Activated naive CD4-positive, alpha-beta T cell treated with anti-CD3 and anti-CD28 coated beads for 36 hours (primary cell): ENCODE measurements around the gene LRP3. TPM values are rescaled to one million over a fixed set of nuclear protein-coding genes. Genes with fewer than 3 reads are reported as not detected.

Experiments used
- CTCF ChIA-PET: fragments of 350-600 bp; sonication (Branson Sonifier 250); formaldehyde crosslinking; loops from one replicate; lab custom pipeline; 2021; ENCODE audit warnings: antibody characterized with exemption; lab: Charles Lee
- DNase-seq: peaks from one replicate; pipeline ENCODE4 v3.0.0-alpha.2; 2020
- H3K27ac Mint-ChIP-seq: one replicate; pipeline ENCODE4 v1.8.0; 2021; ENCODE audit warnings: mild to moderate bottlenecking, mixed read lengths
- H3K27me3 Mint-ChIP-seq: one replicate; pipeline ENCODE4 v1.8.0; 2021; ENCODE audit warnings: low read depth, mixed read lengths
- H3K36me3 Mint-ChIP-seq: one replicate; pipeline ENCODE4 v1.8.0; 2021; ENCODE audit warnings: low read depth, mixed read lengths
- H3K4me1 Mint-ChIP-seq: one replicate; pipeline ENCODE4 v1.8.0; 2021; ENCODE audit warnings: low read depth, mixed read lengths
- H3K4me3 Mint-ChIP-seq: one replicate; pipeline ENCODE4 v1.8.0; 2021; ENCODE audit warnings: mild to moderate bottlenecking, moderate library complexity, mixed read lengths
- H3K9me3 Mint-ChIP-seq: one replicate; pipeline ENCODE4 v1.8.0; 2021; ENCODE audit warnings: mixed read lengths
- intact Hi-C: fragments of 100-400 bp; cut with micrococcal nuclease; formaldehyde crosslinking; loops from one replicate; pipeline ENCODE4 v1.15.1; 2023
- total RNA-seq, 2 experiments: library from RNA; stranded (reverse); gene quantifications; one replicate each; pipeline ENCODE4 v1.2.3, GENCODE V29; 2021

LRP3 gene
- total RNA-seq, 2 experiments from 2014 or later, result 0.76 to 0.84 TPM

DNA sequence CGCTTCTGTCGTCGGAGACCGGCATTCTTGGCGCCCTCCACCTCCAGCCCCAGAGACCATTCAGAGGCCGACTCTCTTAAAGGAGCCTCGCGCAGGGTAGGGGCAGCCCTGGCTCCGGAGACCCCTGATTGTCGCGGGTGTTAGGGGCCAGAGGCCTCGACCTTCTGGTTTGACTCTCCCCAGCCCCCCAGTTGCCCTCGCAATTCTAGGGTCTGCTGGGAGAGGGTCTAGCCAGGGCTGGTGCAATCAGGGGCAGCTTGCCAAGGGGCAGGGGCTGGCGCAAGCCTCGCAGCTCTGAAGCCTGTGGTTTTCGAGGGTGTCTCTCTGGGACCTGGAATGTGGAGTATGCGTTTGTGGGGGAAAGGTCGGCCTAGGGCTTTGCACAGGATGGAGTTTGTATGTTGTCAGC is 33.1 kb downstream of the LRP3 start:
- H3K36me3 Mint-ChIP-seq, result peaks cover 6% of the 10 kb centered on the region
- H3K4me1 Mint-ChIP-seq, result peaks cover 10% of the 10 kb centered on the region
- no peak for DNase-seq
- H3K27ac Mint-ChIP-seq, result no peak overlapping the region
- H3K9me3 Mint-ChIP-seq, result peaks cover 14% of the 10 kb centered on the region
- intact Hi-C loops, result loop anchor here (5.0 kb wide), 1 partner anchor 85 kb away; no protein-coding TSS in a partner anchor
- H3K4me3 Mint-ChIP-seq, result peak overlapping the region; percentile 41
- CTCF ChIA-PET, result interaction anchor here (0.6 kb wide), 1 partner anchor 182 kb away, joined by 3 read pairs; no protein-coding TSS in a partner anchor
- H3K27me3 Mint-ChIP-seq, result peaks cover 63% of the 10 kb centered on the region

DNA sequence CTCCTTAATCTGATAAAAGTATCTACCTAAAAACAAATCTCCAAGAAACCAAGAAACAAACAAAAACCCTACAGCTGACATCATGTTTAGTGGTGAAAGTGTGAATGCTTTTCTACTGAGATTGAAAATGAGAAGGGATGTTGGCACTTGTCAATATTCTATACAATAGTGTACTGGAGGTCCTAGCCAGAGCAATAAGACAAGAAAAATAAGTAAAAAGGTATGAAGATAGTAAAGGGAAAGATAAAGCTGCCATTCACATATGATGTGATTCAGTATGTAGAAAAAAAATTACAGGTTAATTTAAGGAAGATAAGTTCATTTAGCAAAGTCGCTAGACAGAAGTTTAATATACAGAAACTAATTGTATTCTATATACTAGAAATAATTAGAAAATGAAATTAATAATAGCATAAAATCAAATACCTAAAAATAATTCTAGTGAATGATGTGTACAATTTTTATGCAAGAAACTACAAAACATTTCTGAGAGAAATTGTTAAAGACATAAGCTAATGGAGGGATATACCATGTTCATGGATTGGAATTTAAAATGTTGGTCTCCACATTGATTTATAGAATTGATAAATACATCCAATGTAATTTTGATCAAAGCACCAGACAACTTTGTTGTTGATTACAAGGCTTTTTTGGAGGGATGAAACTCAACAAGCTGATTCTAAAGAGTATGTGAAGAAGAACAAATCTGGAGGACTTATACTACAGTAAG is 33.9 kb downstream of the LRP3 start:
- no peak overlapping the region for H3K27ac Mint-ChIP-seq

DNA sequence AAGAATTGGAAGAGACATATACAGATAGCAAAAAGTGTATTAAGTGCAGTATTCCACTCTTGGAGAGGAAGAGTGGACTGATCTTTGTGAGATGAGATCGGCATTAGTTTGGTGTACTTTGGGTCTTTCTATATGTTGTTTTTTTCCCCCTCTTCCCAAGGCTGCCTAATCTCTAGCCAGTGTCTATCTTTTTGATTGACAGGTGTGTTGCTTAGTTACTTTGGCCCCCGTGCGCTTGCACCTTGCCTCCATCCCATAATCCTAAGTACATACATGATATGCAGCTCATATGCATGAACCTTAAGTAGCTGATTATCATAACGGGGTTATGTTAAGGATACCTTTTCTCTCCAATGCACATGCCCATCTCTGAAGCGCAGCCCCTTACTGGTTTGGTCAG is 35.8 kb downstream of the LRP3 start:
- Mint-ChIP-seq H3K27ac (no peak overlapping the region), H3K4me3 (no peak overlapping the region), H3K27me3 (peaks cover 45% of the 10 kb centered on the region), H3K4me1 (peaks cover 9% of the 10 kb centered on the region), H3K36me3 (peaks cover 6% of the 10 kb centered on the region), H3K9me3 (peaks cover 14% of the 10 kb centered on the region)
- no peak for DNase-seq
- CTCF ChIA-PET, result no interaction called here
- intact Hi-C loops, result loop anchor here (5.0 kb wide), 1 partner anchor 88 kb away; no protein-coding TSS in a partner anchor

More for the DNA sequence above, 33.9 kb downstream of the LRP3 start:
- H3K36me3 Mint-ChIP-seq, result peaks cover 6% of the 10 kb centered on the region
- CTCF ChIA-PET, result interaction anchor here (0.6 to 0.7 kb wide), 2 partner anchors 42 to 182 kb away, joined by 3 read pairs; no protein-coding TSS in a partner anchor
- peaks cover 10% of the 10 kb centered on the region for H3K4me1 Mint-ChIP-seq
- peaks cover 56% of the 10 kb centered on the region for H3K27me3 Mint-ChIP-seq
- no peak for DNase-seq
- H3K9me3 Mint-ChIP-seq, result peaks cover 14% of the 10 kb centered on the region
- intact Hi-C loops, result loop anchor here (5.0 kb wide), 1 partner anchor 86 kb away; no protein-coding TSS in a partner anchor
- no peak overlapping the region for H3K4me3 Mint-ChIP-seq

DNA sequence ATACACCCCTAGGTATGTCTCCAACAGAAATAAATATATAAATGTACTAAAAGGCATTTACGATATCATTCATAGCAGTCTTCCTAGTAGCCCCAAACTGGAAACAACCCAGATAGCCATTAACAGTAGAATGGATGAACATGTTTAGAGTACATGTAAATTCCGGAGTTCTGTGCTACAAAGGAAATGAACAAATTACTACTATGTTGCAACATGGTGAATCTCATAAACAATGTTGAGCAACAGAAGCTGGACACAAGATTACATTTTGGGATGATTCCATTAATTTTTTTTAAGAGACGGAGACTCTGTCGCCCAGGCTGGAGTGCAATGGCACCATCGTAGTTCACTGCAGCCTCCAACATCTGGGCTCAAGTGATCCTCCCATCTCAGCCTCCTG is 37.4 kb downstream of the LRP3 start:
- Mint-ChIP-seq H3K36me3 (peaks cover 6% of the 10 kb centered on the region), H3K9me3 (peaks cover 14% of the 10 kb centered on the region), H3K27me3 (peaks cover 37% of the 10 kb centered on the region), H3K4me3 (no peak overlapping the region), H3K4me1 (peaks cover under 1% of the 10 kb centered on the region), H3K27ac (no peak overlapping the region)
- intact Hi-C loops, result no loop called here
- no peak for DNase-seq
- CTCF ChIA-PET, result no interaction called here

DNA sequence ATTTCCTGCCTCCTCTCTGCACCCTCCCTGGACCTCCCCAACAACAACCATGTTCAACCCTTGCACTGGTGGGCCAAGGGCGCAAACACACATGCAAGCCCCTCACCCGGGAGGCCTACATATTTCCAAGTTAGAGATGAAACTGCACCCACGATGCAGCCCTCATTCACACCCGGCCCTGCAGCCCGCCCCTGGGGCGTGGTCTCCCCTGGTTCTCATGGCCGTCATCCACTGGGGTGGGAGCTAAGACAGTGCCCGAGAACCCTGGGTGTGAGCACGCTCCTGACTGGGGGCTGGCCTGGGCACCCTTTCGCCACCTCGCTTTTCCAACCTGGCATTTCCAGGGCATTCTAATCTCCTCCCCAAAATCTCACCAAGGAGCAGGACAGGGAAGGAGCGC is 38.5 kb downstream of the LRP3 start:
- Mint-ChIP-seq H3K27me3 (peaks cover 29% of the 10 kb centered on the region), H3K4me3 (no peak overlapping the region), H3K27ac (no peak overlapping the region), H3K9me3 (peaks cover 10% of the 10 kb centered on the region), H3K36me3 (peaks cover 3% of the 10 kb centered on the region), H3K4me1 (no peaks in the 10 kb centered on the region)
- CTCF ChIA-PET, result no interaction called here
- DNase-seq, result no peak
- intact Hi-C loops, result no loop called here

DNA sequence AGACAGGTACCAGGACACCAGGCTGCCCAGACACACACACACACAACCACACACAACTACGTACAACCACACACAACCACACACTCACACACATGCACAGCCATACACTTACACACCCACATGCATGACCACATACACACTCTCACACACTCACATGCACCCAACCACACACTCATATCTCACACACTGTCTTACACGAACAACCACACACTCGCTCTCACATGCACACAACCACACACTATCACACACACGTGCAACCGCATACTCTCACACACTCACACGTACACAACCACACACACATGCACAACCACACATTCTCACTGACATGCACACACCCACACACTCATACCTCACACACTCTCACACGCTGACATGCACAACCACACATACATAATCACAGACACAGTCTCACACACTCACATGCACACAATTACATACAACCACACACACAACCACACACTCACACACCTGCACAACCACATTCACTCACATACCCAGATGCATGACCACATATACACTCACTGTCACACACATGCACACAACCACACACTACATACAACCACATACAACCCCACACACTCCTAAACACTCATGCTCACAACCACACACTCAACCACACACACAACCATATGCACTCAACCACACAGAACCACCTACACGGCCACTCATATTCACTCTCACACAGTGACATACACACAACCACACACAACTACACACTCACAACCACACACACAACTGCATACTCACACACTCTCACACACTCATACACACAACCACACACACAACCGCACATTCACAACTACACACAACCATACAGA is 39.1 kb downstream of the LRP3 start:
- Mint-ChIP-seq H3K9me3 (peaks cover 6% of the 10 kb centered on the region), H3K27me3 (peaks cover 25% of the 10 kb centered on the region), H3K4me3 (no peak overlapping the region), H3K27ac (no peak overlapping the region), H3K36me3 (no peaks in the 10 kb centered on the region), H3K4me1 (no peaks in the 10 kb centered on the region)
- CTCF ChIA-PET, result no interaction called here
- DNase-seq, result no peak
- intact Hi-C loops, result no loop called here

DNA sequence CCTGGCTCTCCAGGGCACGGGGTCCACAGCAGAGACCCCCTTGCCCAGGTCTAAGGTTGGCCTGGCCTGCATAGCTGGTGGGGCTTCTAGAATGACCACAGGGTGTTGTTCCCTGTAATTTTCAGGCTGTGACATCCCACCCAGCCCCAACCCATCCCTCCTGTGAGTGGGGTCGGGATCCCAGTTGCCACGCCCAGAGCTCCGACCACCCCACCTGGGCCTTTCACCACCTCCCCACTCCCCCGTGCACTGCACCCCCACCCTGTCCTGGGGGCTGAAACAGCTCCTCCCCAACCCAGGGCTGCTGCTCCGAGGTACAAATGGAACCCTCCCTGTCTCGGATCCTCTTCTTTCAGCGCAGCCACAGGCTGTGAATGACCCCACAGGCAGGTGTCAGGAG is 40.0 kb downstream of the LRP3 start:
- CTCF ChIA-PET, result interaction anchor here (0.6 to 2.7 kb wide), 3 partner anchors 139 to 538 kb away, joined by 3 to 27 read pairs (median 3); partner anchors contain the start of gene CEBPG
- no peak overlapping the region for H3K27ac Mint-ChIP-seq
- intact Hi-C loops, result loop anchor here (2.0 kb wide), 2 partner anchors 69 to 537 kb away; partner anchors contain the start of gene CEBPA
- H3K36me3 Mint-ChIP-seq, result no peaks in the 10 kb centered on the region
- H3K9me3 Mint-ChIP-seq, result no peaks in the 10 kb centered on the region
- peaks cover 17% of the 10 kb centered on the region for H3K27me3 Mint-ChIP-seq
- no peak for DNase-seq
- H3K4me3 Mint-ChIP-seq, result no peak overlapping the region
- H3K4me1 Mint-ChIP-seq, result no peaks in the 10 kb centered on the region

DNA sequence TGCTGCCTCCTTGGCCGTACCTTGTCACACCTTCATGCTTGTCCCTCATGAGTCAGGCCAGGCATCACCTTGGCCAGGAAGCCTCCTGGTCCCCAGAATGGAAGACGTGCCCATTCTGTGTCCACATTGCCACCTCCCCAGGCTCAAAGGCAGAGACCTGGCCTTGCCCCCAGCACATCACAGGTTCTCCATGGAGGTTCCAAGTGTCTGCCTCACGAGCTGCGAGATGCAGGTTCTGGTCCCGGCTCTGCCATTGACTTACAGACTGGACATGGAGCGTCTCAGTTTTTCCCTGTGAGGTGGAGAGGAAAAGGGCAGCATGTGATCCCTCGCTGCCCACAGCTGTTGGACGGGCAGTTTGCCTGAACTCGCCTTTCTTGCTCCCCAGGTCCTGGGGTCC is 40.6 kb downstream of the LRP3 start:
- CTCF ChIA-PET, result interaction anchor here (0.8 to 2.7 kb wide), 5 partner anchors 52 to 181 kb away, joined by 3 to 27 read pairs (median 5); no protein-coding TSS in a partner anchor
- no peak overlapping the region for H3K27ac Mint-ChIP-seq
- H3K4me3 Mint-ChIP-seq, result no peak overlapping the region
- DNase-seq, result no peak
- H3K4me1 Mint-ChIP-seq, result no peaks in the 10 kb centered on the region
- no peaks in the 10 kb centered on the region for H3K36me3 Mint-ChIP-seq
- intact Hi-C loops, result loop anchor here (1.0 to 2.0 kb wide), 3 partner anchors 68 to 536 kb away; partner anchors contain the start of gene CEBPA
- H3K27me3 Mint-ChIP-seq, result peaks cover 15% of the 10 kb centered on the region
- no peaks in the 10 kb centered on the region for H3K9me3 Mint-ChIP-seq

DNA sequence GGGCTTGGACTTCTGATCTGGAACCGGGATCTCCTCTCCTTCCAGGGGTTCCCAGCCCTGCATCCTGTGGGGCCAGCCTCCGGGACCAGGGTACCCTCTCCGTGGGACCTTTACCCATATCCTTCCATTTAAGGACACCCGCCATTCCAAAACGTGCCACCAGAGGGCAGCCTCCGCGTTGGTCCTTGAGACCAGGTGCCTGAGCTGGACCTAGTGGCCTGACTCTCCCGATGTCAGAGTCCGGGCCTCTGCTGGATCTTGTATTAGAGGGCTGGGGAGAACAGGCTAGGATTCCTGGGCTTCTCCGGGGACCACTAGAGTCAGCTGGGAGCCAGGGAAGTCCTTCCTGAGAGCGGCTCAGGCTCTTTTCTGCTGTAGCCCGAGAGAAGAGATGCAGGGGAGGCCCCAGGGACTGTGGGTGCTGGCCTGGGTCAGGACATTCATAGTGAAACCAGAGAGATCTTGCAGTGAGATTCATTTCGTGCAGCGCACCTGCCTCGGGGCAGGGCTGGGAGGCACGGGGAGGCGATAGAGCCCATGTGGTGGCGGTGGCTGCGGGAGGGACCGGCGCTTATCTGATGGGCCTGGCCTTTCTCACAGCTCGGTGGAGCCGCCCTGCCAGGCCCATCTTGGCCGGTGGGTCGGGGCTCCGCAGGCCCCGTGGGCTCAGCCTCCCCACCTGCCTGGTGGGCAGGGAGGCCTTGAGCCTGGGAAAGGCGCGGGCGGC is 41.3 kb downstream of the LRP3 start:
- H3K27ac Mint-ChIP-seq, result no peak overlapping the region
- intact Hi-C loops, result loop anchor here (1.0 to 2.0 kb wide), 3 partner anchors 67 to 535 kb away; partner anchors contain the start of gene CEBPA
- no peaks in the 10 kb centered on the region for H3K4me1 Mint-ChIP-seq
- no peaks in the 10 kb centered on the region for H3K36me3 Mint-ChIP-seq
- H3K27me3 Mint-ChIP-seq, result peaks cover 11% of the 10 kb centered on the region
- peak; percentile 81 for DNase-seq
- CTCF ChIA-PET, result interaction anchor here (0.6 to 2.7 kb wide), 11 partner anchors 50 to 195 kb away, joined by 3 to 27 read pairs (median 3); no protein-coding TSS in a partner anchor
- H3K4me3 Mint-ChIP-seq, result no peak overlapping the region
- H3K9me3 Mint-ChIP-seq, result no peaks in the 10 kb centered on the region

DNA sequence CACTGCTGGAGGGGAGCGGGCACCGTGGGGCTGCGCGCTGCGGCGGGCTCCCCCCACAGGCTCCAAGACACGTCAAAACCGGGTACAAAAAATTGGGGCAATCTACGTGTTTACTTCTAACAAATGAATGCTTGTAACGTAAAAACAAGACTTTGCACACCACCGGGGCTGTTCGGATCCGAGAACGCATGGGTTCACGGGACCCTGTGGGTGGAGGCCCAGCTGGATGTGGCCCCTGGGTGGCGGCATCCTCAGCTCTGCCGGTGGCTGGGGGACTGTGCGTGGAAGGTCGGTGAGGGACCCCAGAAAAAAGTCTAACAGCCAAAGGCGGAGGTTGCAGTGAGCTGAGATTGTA is 41.8 kb downstream of the LRP3 start:
- Mint-ChIP-seq H3K27me3 (peaks cover 6% of the 10 kb centered on the region), H3K4me1 (no peaks in the 10 kb centered on the region), H3K9me3 (no peaks in the 10 kb centered on the region), H3K27ac (no peak overlapping the region), H3K36me3 (no peaks in the 10 kb centered on the region), H3K4me3 (no peak overlapping the region)
- DNase-seq, result no peak
- intact Hi-C loops, result loop anchor here (1.0 to 2.0 kb wide), 3 partner anchors 67 to 535 kb away; partner anchors contain the start of gene CEBPA
- CTCF ChIA-PET, result interaction anchor here (0.8 to 2.7 kb wide), 11 partner anchors 51 to 194 kb away, joined by 3 to 27 read pairs (median 3); no protein-coding TSS in a partner anchor

DNA sequence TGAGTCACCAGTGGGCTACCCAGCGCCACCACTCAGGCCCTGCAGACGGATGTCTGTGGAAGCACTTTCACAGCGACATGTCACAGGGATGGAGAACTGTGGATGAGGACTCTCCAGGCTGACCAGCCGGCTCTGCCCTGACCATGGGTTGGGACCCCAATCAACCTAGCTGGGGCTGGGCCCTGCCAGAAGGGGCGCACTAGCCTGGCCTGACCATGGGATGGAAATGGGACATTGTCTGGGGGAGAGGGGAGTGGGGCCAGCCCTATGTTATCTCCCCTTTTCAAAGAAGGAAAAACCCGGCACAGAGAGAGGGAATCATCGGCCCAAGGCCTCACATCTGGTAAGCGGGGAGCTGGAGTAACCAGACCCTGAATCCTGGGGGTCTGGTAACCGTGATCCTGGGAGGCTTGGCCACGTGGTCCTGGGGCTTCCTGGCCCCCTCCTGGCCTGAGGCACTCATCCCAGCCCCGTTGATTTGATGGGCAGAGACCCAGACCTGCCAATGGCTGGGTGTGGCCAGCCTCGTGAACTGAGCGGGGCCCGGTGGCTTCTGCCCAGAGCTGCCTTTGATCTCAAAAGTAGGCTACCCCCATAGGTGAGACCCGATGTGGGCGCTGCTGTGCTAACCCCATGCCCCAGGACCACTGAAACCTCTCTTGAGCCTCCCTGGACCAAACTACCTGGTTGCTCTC is 42.7 kb downstream of the LRP3 start:
- CTCF ChIA-PET, result interaction anchor here (0.6 to 2.7 kb wide), 13 partner anchors 44 to 905 kb away, joined by 3 to 27 read pairs (median 4); no protein-coding TSS in a partner anchor
- no peaks in the 10 kb centered on the region for H3K4me1 Mint-ChIP-seq
- intact Hi-C loops, result no loop called here

More for the DNA sequence above, 42.7 kb downstream of the LRP3 start:
- DNase-seq, result no peak
- Mint-ChIP-seq H3K4me3 (no peak overlapping the region), H3K27ac (no peak overlapping the region), H3K36me3 (no peaks in the 10 kb centered on the region), H3K9me3 (no peaks in the 10 kb centered on the region), H3K27me3 (peaks cover 4% of the 10 kb centered on the region)
